ENCODE results near the gene PPP1R14B.

GRCh38 chr11:64243236-64243854 is 3.4 kb downstream of the PPP1R14B start:
- no peak for TF ChIP-seq EZH2 (optimal IDR thresholded peaks at IDR 0.05; ENCODE audit: low read depth, low read length)
- TF ChIP-seq CTCF (IDR thresholded peaks at IDR 0.05; ENCODE audit: low read length), result no peak
- TF ChIP-seq EZH2phosphoT487 (IDR thresholded peaks at IDR 0.05; ENCODE audit: low read length), result no peak

Measured in MM.1S (cell line).